ENCODE results near the gene HACL1. TPM values are rescaled to one million over a fixed set of nuclear protein-coding genes. Genes with fewer than 3 reads are reported as not detected.
A peak's percentile ranks its signal among the peaks of the same experiment; 100 is the strongest.

The HACL1 gene
- total RNA-seq, 4 donors from 2014 or later: 19.3 to 27.0 (median 22.0) TPM

DNA sequence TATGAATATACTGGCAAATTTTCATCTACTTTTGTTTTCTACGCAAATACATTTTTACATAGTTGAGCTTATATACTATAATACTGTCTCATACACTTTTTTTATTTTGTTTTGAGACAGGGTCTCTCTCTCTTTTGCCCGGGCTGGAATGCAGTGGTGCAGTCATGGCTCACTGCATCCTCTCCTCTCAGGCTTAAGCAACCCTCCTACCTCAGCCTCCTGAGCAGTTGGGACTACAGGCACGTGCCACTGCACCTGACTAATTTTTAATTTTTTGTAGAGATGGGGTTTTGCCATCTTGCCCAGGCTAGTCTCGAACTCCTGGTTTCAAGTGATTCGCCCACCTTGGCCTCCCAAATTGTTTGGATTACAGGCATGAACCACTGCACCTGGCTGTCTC, 25.9 kb downstream of the HACL1 start:
- intact Hi-C loops (cut with DNase I): no loop called here
- peaks cover 16 to 74% (median 49%) of the 10 kb centered on the region in 4 donors for H3K36me3 ChIP-seq

GRCh38 chr3:15572138-15572537, 29.2 kb downstream of the HACL1 start:
- Histone ChIP-seq H3K36me3 (peaks cover 28 to 79% (median 56%) of the 10 kb centered on the region in 4 donors), H3K4me3 (no peak overlapping the region), H3K27me3 (no peaks in the 10 kb centered on the region), H3K4me1 (no peaks in the 10 kb centered on the region), H3K9me3 (no peaks in the 10 kb centered on the region), H3K27ac (replicated peaks in 1 of 4) (no peak overlapping the region)
- 84% methylated on average over 4 of the region's 4 CpGs for whole genome bisulfite sequencing
- intact Hi-C loops (cut with DNase I): no loop called here
- TF ChIP-seq POLR2A (IDR thresholded peaks at IDR 0.05; ENCODE audit: low read depth) (no peak), EP300 (IDR thresholded peaks at IDR 0.05) (no peak), POLR2AphosphoS5 (IDR thresholded peaks at IDR 0.05) (no peak)
- TF ChIP-seq, protein P1, sequence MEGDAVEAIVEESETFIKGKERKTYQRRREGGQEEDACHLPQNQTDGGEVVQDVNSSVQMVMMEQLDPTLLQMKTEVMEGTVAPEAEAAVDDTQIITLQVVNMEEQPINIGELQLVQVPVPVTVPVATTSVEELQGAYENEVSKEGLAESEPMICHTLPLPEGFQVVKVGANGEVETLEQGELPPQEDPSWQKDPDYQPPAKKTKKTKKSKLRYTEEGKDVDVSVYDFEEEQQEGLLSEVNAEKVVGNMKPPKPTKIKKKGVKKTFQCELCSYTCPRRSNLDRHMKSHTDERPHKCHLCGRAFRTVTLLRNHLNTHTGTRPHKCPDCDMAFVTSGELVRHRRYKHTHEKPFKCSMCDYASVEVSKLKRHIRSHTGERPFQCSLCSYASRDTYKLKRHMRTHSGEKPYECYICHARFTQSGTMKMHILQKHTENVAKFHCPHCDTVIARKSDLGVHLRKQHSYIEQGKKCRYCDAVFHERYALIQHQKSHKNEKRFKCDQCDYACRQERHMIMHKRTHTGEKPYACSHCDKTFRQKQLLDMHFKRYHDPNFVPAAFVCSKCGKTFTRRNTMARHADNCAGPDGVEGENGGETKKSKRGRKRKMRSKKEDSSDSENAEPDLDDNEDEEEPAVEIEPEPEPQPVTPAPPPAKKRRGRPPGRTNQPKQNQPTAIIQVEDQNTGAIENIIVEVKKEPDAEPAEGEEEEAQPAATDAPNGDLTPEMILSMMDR (IDR thresholded peaks at IDR 0.05): no peak
- no peak for DNase-seq (ENCODE audit: extremely low spot score)

More for the DNA sequence above, 25.9 kb downstream of the HACL1 start:
- no peak overlapping the region for H3K4me3 ChIP-seq
- no peaks in the 10 kb centered on the region for H3K27me3 ChIP-seq
- no peak for TF ChIP-seq POLR2AphosphoS5 (IDR thresholded peaks at IDR 0.05)
- TF ChIP-seq EP300 (IDR thresholded peaks at IDR 0.05): no peak
- TF ChIP-seq, protein P1 (IDR thresholded peaks at IDR 0.05): no peak
- TF ChIP-seq POLR2A (IDR thresholded peaks at IDR 0.05; ENCODE audit: low read depth): no peak
- H3K27ac ChIP-seq (replicated peaks in 1 of 4): no peak overlapping the region
- no peak for DNase-seq (ENCODE audit: extremely low spot score)
- WGBS: 96% methylated on average over 5 of the region's 5 CpGs
- H3K4me1 ChIP-seq: peaks cover 0 to 11% (median 7%) of the 10 kb centered on the region in 4 donors
- H3K9me3 ChIP-seq: no peaks in the 10 kb centered on the region

DNA sequence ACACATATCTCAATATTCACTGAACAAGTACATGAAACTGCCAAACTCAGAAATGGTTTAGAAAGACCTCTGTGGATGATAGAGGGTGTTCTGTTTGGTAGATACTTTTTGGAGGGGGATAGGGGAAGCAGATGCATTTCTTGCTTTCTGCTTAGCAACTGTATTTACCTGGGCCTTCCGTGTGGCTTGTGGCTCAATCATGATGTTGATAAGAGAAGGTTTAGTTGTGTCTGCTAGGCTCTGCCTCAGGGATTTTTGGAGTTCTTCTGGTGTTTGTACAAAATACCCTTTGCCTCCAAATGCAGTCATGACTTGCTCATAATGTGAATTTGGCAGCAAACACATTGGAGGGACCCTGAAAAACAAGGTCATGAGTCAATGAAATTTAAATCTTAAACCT, 38.2 kb downstream of the HACL1 start:
- H3K9me3 ChIP-seq: no peaks in the 10 kb centered on the region
- no peaks in the 10 kb centered on the region for H3K27me3 ChIP-seq
- H3K4me3 ChIP-seq: no peak overlapping the region
- intact Hi-C loops (cut with DNase I): loop anchor here (10.0 kb wide), 1 partner anchor 318 kb away; no protein-coding TSS in a partner anchor
- TF ChIP-seq EP300 (IDR thresholded peaks at IDR 0.05): no peak
- TF ChIP-seq, protein P1 (IDR thresholded peaks at IDR 0.05): no peak
- H3K4me1 ChIP-seq: no peaks in the 10 kb centered on the region
- 93% methylated on average over 1 of the region's 1 CpG for WGBS
- no peak for DNase-seq (ENCODE audit: extremely low spot score)
- no peak overlapping the region for H3K27ac ChIP-seq (replicated peaks in 1 of 4)
- peaks cover 49 to 91% (median 77%) of the 10 kb centered on the region in 4 donors for H3K36me3 ChIP-seq

- no peaks in the 10 kb centered on the region for H3K27me3 ChIP-seq
- WGBS: 87% methylated on average over 5 of the region's 5 CpGs
- no peak for DNase-seq (ENCODE audit: extremely low spot score)
- no peaks in the 10 kb centered on the region for H3K9me3 ChIP-seq
- TF ChIP-seq EP300 (IDR thresholded peaks at IDR 0.05) (no peak), POLR2AphosphoS5 (IDR thresholded peaks at IDR 0.05) (no peak), POLR2A (IDR thresholded peaks at IDR 0.05; ENCODE audit: low read depth) (no peak)
- TF ChIP-seq, protein P1 (IDR thresholded peaks at IDR 0.05): no peak
- no peak overlapping the region for H3K27ac ChIP-seq (replicated peaks in 1 of 4)
- no peak overlapping the region for H3K4me3 ChIP-seq
- peaks cover 46 to 85% (median 72%) of the 10 kb centered on the region in 4 donors for H3K36me3 ChIP-seq
- peaks cover 0 to 3% (median 0%) of the 10 kb centered on the region in 4 donors for H3K4me1 ChIP-seq
- intact Hi-C loops (cut with DNase I): loop anchor here (10.0 kb wide), 1 partner anchor 318 kb away; no protein-coding TSS in a partner anchor
Observed at GRCh38 chr3:15562560-15562959, 38.8 kb downstream of the HACL1 start.

- WGBS: 83% methylated on average over 9 of the region's 9 CpGs
- intact Hi-C loops (cut with DNase I): loop anchor here (5.0 to 10.0 kb wide), 4 partner anchors 131 to 444 kb away; partner anchors contain the start of genes EAF1 and METTL6
- Histone ChIP-seq H3K9me3 (no peaks in the 10 kb centered on the region), H3K27me3 (no peaks in the 10 kb centered on the region), H3K4me3 (no peak overlapping the region), H3K36me3 (peaks cover 28 to 54% (median 37%) of the 10 kb centered on the region in 4 donors), H3K27ac (replicated peaks in 1 of 4) (no peak overlapping the region), H3K4me1 (peaks cover 0 to 9% (median 0%) of the 10 kb centered on the region in 4 donors)
- TF ChIP-seq POLR2A (IDR thresholded peaks at IDR 0.05; ENCODE audit: low read depth) (no peak), EP300 (IDR thresholded peaks at IDR 0.05) (no peak), POLR2AphosphoS5 (IDR thresholded peaks at IDR 0.05) (no peak)
- TF ChIP-seq, protein P1 (IDR thresholded peaks at IDR 0.05): no peak
- peak; percentile 31 for DNase-seq (ENCODE audit: extremely low spot score)
Observed at GRCh38 chr3:15558581-15558980, 42.8 kb downstream of the HACL1 start.
